Measurements from ENCODE around the gene LPO.

The LPO gene

GRCh38 chr17:58249270-58250133 lies 11.1 kb downstream of the LPO start:
- no peak overlapping the region for H3K4me3 ChIP-seq (ENCODE audit: low read depth in 1 of 2, low read length in 2 of 2)
- ATAC-seq (ENCODE audit: insufficient read depth, low read depth), result peak; percentile 82

DNA sequence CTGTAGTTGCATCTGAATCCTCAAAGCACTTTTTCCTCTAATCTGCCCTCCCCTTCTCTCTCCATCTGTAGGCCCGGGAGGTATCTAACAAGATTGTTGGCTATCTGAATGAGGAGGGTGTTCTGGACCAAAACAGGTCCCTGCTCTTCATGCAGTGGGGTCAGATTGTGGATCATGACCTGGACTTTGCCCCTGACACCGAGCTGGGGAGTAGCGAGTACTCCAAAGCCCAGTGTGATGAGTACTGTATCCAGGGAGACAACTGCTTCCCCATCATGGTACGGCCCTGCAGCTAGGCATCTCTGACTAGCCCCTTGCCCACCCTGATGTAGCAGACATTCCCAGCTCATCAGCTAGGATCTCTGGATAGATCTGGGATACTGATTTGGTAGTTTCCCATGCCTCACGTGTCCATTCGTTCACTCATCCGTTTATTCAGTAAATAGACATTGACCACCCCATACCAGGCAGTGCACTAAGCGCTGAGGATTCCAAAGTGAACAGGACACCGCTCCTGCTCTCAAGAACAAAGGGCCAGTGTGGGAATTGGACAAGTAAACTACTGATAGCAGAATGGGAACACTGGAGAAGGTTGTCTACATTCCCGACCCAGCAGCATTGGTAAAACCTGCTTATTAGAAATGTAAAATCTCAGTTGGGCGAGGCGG lies 12.1 kb downstream of the LPO start:
- Histone ChIP-seq H3K79me2 (ENCODE audit: insufficient read depth, low read length) (no peaks in the 10 kb centered on the region), H3K27me3 (ENCODE audit: insufficient read depth, low read length, poor library complexity) (peaks cover 35% of the 10 kb centered on the region), H3K4me3 (ENCODE audit: low read depth in 1 of 2, low read length in 2 of 2) (no peak overlapping the region)

More at GRCh38 chr17:58249270-58250133, 11.1 kb downstream of the LPO start:
- H3K79me2 ChIP-seq (ENCODE audit: insufficient read depth, low read length), result no peaks in the 10 kb centered on the region
- H4K20me1 ChIP-seq (ENCODE audit: insufficient read depth, low read length), result no peaks in the 10 kb centered on the region; the same call in 1 of the 2 replicates
- H3K36me3 ChIP-seq (ENCODE audit: insufficient read depth, low read length), result no peaks in the 10 kb centered on the region
- no peak overlapping the region for H3K4me2 ChIP-seq (ENCODE audit: insufficient read depth, low read length)
- H3K9me3 ChIP-seq (ENCODE audit: insufficient read depth, low read length, severe bottlenecking), result no peaks in the 10 kb centered on the region
- TF ChIP-seq, protein P1, sequence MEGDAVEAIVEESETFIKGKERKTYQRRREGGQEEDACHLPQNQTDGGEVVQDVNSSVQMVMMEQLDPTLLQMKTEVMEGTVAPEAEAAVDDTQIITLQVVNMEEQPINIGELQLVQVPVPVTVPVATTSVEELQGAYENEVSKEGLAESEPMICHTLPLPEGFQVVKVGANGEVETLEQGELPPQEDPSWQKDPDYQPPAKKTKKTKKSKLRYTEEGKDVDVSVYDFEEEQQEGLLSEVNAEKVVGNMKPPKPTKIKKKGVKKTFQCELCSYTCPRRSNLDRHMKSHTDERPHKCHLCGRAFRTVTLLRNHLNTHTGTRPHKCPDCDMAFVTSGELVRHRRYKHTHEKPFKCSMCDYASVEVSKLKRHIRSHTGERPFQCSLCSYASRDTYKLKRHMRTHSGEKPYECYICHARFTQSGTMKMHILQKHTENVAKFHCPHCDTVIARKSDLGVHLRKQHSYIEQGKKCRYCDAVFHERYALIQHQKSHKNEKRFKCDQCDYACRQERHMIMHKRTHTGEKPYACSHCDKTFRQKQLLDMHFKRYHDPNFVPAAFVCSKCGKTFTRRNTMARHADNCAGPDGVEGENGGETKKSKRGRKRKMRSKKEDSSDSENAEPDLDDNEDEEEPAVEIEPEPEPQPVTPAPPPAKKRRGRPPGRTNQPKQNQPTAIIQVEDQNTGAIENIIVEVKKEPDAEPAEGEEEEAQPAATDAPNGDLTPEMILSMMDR (IDR thresholded peaks at IDR 0.05; ENCODE audit: borderline replicate concordance, extremely low read depth, low read length, poor library complexity, severe bottlenecking), result peak; percentile 79
- no peak for TF ChIP-seq EZH2 (IDR thresholded peaks at IDR 0.05; ENCODE audit: borderline replicate concordance, low read depth, low read length, severe bottlenecking)
- H2AFZ ChIP-seq (ENCODE audit: low read depth, low read length), result no peak overlapping the region
- peaks cover 44% of the 10 kb centered on the region for H3K27me3 ChIP-seq (ENCODE audit: insufficient read depth, low read length, poor library complexity)
- H3K4me1 ChIP-seq (ENCODE audit: insufficient read depth, low read length), result no peaks in the 10 kb centered on the region
- no peak overlapping the region for H3K9ac ChIP-seq (ENCODE audit: low read depth, low read length)
- no peak overlapping the region for H3K27ac ChIP-seq (ENCODE audit: low read length)
- peak; percentile 54 for DNase-seq

DNA sequence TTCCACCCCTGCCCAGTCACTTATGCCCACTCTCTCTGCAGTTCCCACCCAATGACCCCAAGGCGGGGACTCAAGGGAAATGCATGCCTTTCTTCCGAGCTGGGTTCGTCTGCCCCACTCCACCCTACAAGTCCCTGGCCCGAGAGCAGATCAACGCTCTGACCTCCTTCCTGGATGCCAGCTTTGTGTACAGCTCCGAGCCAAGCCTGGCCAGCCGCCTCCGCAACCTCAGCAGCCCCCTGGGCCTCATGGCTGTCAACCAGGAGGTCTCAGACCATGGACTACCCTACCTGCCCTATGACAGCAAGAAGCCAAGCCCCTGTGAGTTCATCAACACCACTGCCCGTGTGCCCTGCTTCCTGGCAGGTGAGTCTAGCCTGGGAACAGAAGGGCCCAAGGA lies 13.8 kb downstream of the LPO start:
- Histone ChIP-seq H3K4me3 (ENCODE audit: low read depth in 1 of 2, low read length in 2 of 2) (no peak overlapping the region), H3K4me2 (ENCODE audit: insufficient read depth, low read length) (no peak overlapping the region), H3K9me3 (ENCODE audit: insufficient read depth, low read length, severe bottlenecking) (no peaks in the 10 kb centered on the region), H3K27ac (ENCODE audit: low read length) (no peak overlapping the region), H3K27me3 (ENCODE audit: insufficient read depth, low read length, poor library complexity) (peaks cover 24% of the 10 kb centered on the region), H3K9ac (ENCODE audit: low read depth, low read length) (no peak overlapping the region), H3K79me2 (ENCODE audit: insufficient read depth, low read length) (no peaks in the 10 kb centered on the region), H3K36me3 (ENCODE audit: insufficient read depth, low read length) (no peaks in the 10 kb centered on the region), H3K4me1 (ENCODE audit: insufficient read depth, low read length) (no peaks in the 10 kb centered on the region), H4K20me1 (ENCODE audit: insufficient read depth, low read length) (no peaks in the 10 kb centered on the region; the same call in 1 of the 2 replicates), H2AFZ (ENCODE audit: low read depth, low read length) (no peak overlapping the region)
- TF ChIP-seq, protein P1 (IDR thresholded peaks at IDR 0.05; ENCODE audit: borderline replicate concordance, extremely low read depth, low read length, poor library complexity, severe bottlenecking), result no peak
- TF ChIP-seq EZH2 (IDR thresholded peaks at IDR 0.05; ENCODE audit: borderline replicate concordance, low read depth, low read length, severe bottlenecking), result no peak
- DNase-seq (no peak), ATAC-seq (ENCODE audit: insufficient read depth, low read depth) (no peak)

More for the DNA sequence above, 12.1 kb downstream of the LPO start:
- Histone ChIP-seq H2AFZ (ENCODE audit: low read depth, low read length) (no peak overlapping the region), H3K27ac (ENCODE audit: low read length) (no peak overlapping the region), H3K9ac (ENCODE audit: low read depth, low read length) (no peak overlapping the region), H3K9me3 (ENCODE audit: insufficient read depth, low read length, severe bottlenecking) (no peaks in the 10 kb centered on the region), H3K4me2 (ENCODE audit: insufficient read depth, low read length) (no peak overlapping the region), H3K36me3 (ENCODE audit: insufficient read depth, low read length) (no peaks in the 10 kb centered on the region), H3K4me1 (ENCODE audit: insufficient read depth, low read length) (no peaks in the 10 kb centered on the region), H4K20me1 (ENCODE audit: insufficient read depth, low read length) (no peaks in the 10 kb centered on the region; the same call in 1 of the 2 replicates)
- TF ChIP-seq, protein P1 (IDR thresholded peaks at IDR 0.05; ENCODE audit: borderline replicate concordance, extremely low read depth, low read length, poor library complexity, severe bottlenecking), result no peak
- TF ChIP-seq EZH2 (IDR thresholded peaks at IDR 0.05; ENCODE audit: borderline replicate concordance, low read depth, low read length, severe bottlenecking), result no peak
- no peak for DNase-seq
- ATAC-seq (ENCODE audit: insufficient read depth, low read depth), result no peak
